ENCODE measurements around the gene RABGAP1L.

RABGAP1L gene

DNA sequence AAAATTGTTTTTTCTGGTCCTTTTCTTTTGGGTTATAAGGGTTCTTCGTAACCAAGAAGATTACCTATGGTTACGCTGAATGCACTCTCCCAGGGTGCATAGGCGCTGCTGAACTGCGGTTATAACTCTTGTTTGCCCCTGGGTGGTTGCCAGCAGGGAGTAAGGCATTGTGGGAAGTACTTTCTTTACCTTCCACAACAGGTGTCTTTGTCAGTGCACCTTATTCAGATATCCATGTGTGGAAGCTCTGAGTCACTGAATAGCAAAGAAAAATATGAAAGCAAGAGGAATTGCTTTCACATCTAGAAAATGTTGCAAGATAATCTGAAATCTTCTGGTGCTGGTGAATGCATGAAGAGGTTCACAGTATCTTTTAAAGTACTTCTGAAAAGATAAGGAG, 716.0 kb downstream of the RABGAP1L start:
- H3K9me3 ChIP-seq (ENCODE audit: control insufficient read depth, insufficient read depth, low read depth, low read length), result no peaks in the 10 kb centered on the region
- H3K27ac ChIP-seq (ENCODE audit: extremely low read depth, low read depth, low read length), result no peak overlapping the region
- peak; percentile 75 for TF ChIP-seq PRDM1 (tag by site-specific recombination; IDR thresholded peaks at IDR 0.05)
- peak; percentile 75; the same call in 1 of the 2 replicates for TF ChIP-seq SCRT1 (tag by site-specific recombination; IDR thresholded peaks at IDR 0.05; ENCODE audit: borderline replicate concordance)
- 0 out of 2 replicates have a peak, but pooled peaks have one; percentile 16 for TF ChIP-seq ZBTB17 (tag by site-specific recombination; IDR thresholded peaks at IDR 0.05)
- no peak for TF ChIP-seq ZNF544 (tag by site-specific recombination; IDR thresholded peaks at IDR 0.05)
- peak; percentile 93 for TF ChIP-seq SCRT2 (tag by site-specific recombination; IDR thresholded peaks at IDR 0.05)
- TF ChIP-seq GLIS1 (tag by site-specific recombination; IDR thresholded peaks at IDR 0.05), result peak; percentile 41
- no peak for TF ChIP-seq KLF1 (tag by site-specific recombination; IDR thresholded peaks at IDR 0.05)
- no peak for TF ChIP-seq FEZF1 (tag by site-specific recombination; IDR thresholded peaks at IDR 0.05)
- no peak for TF ChIP-seq ZNF555 (tag by site-specific recombination; conservative IDR thresholded peaks at IDR 0.05)
- no peak for TF ChIP-seq ZNF785 (tag by site-specific recombination; IDR thresholded peaks at IDR 0.05)
- no peak for TF ChIP-seq ZNF146 (tag by site-specific recombination; IDR thresholded peaks at IDR 0.05)
- no peak for TF ChIP-seq ZNF302 (tag by site-specific recombination; IDR thresholded peaks at IDR 0.05; ENCODE audit: low read depth)
- TF ChIP-seq ZEB2 (tag by site-specific recombination; IDR thresholded peaks at IDR 0.05), result no peak
- no peak for TF ChIP-seq ZNF433 (tag by site-specific recombination; IDR thresholded peaks at IDR 0.05; ENCODE audit: low read depth)
- TF ChIP-seq SP2 (tag by site-specific recombination; IDR thresholded peaks at IDR 0.05), result no peak
- no peak for TF ChIP-seq ZFP41 (tag by site-specific recombination; IDR thresholded peaks at IDR 0.05; ENCODE audit: borderline replicate concordance)
- H3K36me3 ChIP-seq (ENCODE audit: control insufficient read depth in 2 of 2, insufficient read depth in 1 of 2, low read length in 2 of 2), result no peaks in the 10 kb centered on the region
- H3K4me3 ChIP-seq (ENCODE audit: low read depth, low read length), result no peak overlapping the region
- ChIA-PET CTCF (no interaction called here), POLR2A (no interaction called here)
- H3K4me1 ChIP-seq (ENCODE audit: control insufficient read depth, insufficient read depth, low read length), result peaks cover 16% of the 10 kb centered on the region

DNA sequence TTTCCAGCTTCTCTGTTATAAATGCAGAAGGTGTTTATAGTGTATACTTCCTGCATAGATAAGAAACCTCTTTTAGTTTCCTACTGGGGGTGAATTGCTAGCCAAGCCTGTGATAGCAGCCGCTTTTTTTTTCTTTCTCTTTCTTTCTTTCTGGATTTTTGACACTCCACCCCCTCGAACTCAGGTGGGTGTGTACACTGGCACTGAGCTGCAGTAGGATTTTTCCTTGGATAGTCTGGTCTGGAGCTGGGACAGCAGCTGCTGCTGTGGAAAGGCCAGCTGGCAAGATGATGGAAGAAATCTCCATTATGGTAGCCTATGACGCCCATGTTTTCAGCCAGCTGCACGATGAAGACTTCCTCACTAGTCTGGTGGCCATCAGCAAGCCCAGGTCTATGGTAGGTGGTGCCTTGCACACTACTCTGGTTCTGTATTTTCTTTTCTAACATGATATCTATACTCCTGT, 717.9 kb downstream of the RABGAP1L start:
- no peak overlapping the region for H3K4me3 ChIP-seq (ENCODE audit: low read depth, low read length)
- CTCF ChIA-PET, result no interaction called here
- POLR2A ChIA-PET, result no interaction called here
- H3K9me3 ChIP-seq (ENCODE audit: control insufficient read depth, insufficient read depth, low read depth, low read length), result no peaks in the 10 kb centered on the region
- H3K4me1 ChIP-seq (ENCODE audit: control insufficient read depth, insufficient read depth, low read length), result peaks cover 16% of the 10 kb centered on the region
- no peaks in the 10 kb centered on the region for H3K36me3 ChIP-seq (ENCODE audit: control insufficient read depth in 2 of 2, insufficient read depth in 1 of 2, low read length in 2 of 2)
- no peak overlapping the region for H3K27ac ChIP-seq (ENCODE audit: extremely low read depth, low read depth, low read length)
- TF ChIP-seq, protein P1, sequence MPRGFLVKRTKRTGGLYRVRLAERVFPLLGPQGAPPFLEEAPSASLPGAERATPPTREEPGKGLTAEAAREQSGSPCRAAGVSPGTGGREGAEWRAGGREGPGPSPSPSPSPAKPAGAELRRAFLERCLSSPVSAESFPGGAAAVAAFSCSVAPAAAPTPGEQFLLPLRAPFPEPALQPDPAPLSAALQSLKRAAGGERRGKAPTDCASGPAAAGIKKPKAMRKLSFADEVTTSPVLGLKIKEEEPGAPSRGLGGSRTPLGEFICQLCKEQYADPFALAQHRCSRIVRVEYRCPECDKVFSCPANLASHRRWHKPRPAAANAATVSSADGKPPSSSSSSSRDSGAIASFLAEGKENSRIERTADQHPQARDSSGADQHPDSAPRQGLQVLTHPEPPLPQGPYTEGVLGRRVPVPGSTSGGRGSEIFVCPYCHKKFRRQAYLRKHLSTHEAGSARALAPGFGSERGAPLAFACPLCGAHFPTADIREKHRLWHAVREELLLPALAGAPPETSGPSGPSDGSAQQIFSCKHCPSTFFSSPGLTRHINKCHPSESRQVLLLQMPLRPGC (tag by site-specific recombination; IDR thresholded peaks at IDR 0.05), result no peak
- TF ChIP-seq ZNF214 (tag by site-specific recombination; IDR thresholded peaks at IDR 0.05; ENCODE audit: borderline replicate concordance) (no peak), ZNF391 (tag by site-specific recombination; IDR thresholded peaks at IDR 0.05; ENCODE audit: borderline replicate concordance, low read depth) (no peak)
- TF ChIP-seq, protein P2, sequence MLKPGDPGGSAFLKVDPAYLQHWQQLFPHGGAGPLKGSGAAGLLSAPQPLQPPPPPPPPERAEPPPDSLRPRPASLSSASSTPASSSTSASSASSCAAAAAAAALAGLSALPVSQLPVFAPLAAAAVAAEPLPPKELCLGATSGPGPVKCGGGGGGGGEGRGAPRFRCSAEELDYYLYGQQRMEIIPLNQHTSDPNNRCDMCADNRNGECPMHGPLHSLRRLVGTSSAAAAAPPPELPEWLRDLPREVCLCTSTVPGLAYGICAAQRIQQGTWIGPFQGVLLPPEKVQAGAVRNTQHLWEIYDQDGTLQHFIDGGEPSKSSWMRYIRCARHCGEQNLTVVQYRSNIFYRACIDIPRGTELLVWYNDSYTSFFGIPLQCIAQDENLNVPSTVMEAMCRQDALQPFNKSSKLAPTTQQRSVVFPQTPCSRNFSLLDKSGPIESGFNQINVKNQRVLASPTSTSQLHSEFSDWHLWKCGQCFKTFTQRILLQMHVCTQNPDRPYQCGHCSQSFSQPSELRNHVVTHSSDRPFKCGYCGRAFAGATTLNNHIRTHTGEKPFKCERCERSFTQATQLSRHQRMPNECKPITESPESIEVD (tag by site-specific recombination; IDR thresholded peaks at IDR 0.05), result peak; percentile 38; the same call in 1 of the 2 replicates

DNA sequence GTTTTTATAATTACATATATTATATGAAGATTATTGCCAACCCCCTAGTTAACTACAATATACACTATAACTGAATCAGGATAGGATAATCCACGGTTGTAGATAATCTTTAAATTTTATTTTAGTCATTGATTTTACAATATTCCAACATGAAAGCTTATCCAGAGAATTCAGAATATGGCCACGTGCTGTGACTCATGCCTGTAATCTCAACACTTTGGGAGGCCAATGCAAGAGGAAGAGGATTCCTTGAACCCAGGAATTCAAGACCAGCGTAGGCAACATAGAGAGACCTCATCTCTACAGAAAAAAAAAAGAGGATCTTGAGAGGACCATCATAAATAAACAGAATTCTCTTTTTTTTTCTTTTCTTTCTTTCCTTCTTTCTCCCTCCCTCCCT, 720.9 kb downstream of the RABGAP1L start:
- Histone ChIP-seq H3K27ac (ENCODE audit: extremely low read depth, low read depth, low read length) (no peak overlapping the region), H3K4me1 (ENCODE audit: control insufficient read depth, insufficient read depth, low read length) (peaks cover 12% of the 10 kb centered on the region), H3K4me3 (ENCODE audit: low read depth, low read length) (no peak overlapping the region), H3K9me3 (ENCODE audit: control insufficient read depth, insufficient read depth, low read depth, low read length) (no peaks in the 10 kb centered on the region), H3K36me3 (ENCODE audit: control insufficient read depth in 2 of 2, insufficient read depth in 1 of 2, low read length in 2 of 2) (no peaks in the 10 kb centered on the region)
- ChIA-PET POLR2A (interaction anchor here (1.0 kb wide), 1 partner anchor 119 kb away, joined by 3 read pairs; no protein-coding TSS in a partner anchor), CTCF (interaction anchor here (1.1 kb wide), 1 partner anchor 106 kb away, joined by 5 read pairs; no protein-coding TSS in a partner anchor)
- no peak for TF ChIP-seq REPIN1 (tag by site-specific recombination; IDR thresholded peaks at IDR 0.05; ENCODE audit: low read depth)
- TF ChIP-seq ZNF391 (tag by site-specific recombination; IDR thresholded peaks at IDR 0.05; ENCODE audit: borderline replicate concordance, low read depth), result no peak
- no peak for TF ChIP-seq BCL11A (tag by site-specific recombination; IDR thresholded peaks at IDR 0.05; ENCODE audit: low read depth)
- TF ChIP-seq ZNF37A (tag by site-specific recombination; IDR thresholded peaks at IDR 0.05), result no peak
- no peak for TF ChIP-seq ZBTB48 (tag by site-specific recombination; IDR thresholded peaks at IDR 0.05)
- TF ChIP-seq, protein P3, sequence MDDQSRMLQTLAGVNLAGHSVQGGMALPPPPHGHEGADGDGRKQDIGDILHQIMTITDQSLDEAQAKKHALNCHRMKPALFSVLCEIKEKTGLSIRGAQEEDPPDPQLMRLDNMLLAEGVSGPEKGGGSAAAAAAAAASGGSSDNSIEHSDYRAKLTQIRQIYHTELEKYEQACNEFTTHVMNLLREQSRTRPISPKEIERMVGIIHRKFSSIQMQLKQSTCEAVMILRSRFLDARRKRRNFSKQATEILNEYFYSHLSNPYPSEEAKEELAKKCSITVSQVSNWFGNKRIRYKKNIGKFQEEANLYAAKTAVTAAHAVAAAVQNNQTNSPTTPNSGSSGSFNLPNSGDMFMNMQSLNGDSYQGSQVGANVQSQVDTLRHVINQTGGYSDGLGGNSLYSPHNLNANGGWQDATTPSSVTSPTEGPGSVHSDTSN (CRISPR knock-in tag; IDR thresholded peaks at IDR 0.05), result no peak
- no peak for TF ChIP-seq ZNF350 (tag by site-specific recombination; IDR thresholded peaks at IDR 0.05)
- no peak for TF ChIP-seq KLF7 (tag by site-specific recombination; IDR thresholded peaks at IDR 0.05; ENCODE audit: borderline replicate concordance)
- TF ChIP-seq PRDM1 (tag by site-specific recombination; IDR thresholded peaks at IDR 0.05), result no peak

Measured in HEK293 (cell line).